HG03108 (cell line): ENCODE data around the gene OVOL2.

ENCODE experiments used
- ATAC-seq: cut with Tn5 transposase; IDR thresholded peaks from one replicate; pipeline ENCODE4 v1.9.1; 2021; ENCODE audit warnings: moderate library complexity; ENCODE audit not compliant: unreplicated experiment

Gene OVOL2

GRCh38 chr20:17992224-17992637 is 65.5 kb downstream of the OVOL2 start:
- peak; percentile 60 for ATAC-seq

- ATAC-seq = no peak
These were observed 67.3 kb downstream of the OVOL2 start for GRCh38 chr20:17990278-17990972.

GRCh38 chr20:17987988-17988387 is 69.7 kb downstream of the OVOL2 start:
- no peak for ATAC-seq

GRCh38 chr20:17985388-17986018 is 72.2 kb downstream of the OVOL2 start:
- ATAC-seq = no peak

- no peak for ATAC-seq
These were observed 81.4 kb downstream of the OVOL2 start for GRCh38 chr20:17976305-17976704.
